Inflammatory macrophage treated with lipopolysaccharide for 4 hours (primary cell): ENCODE data around the gene DEFB108B.
"Not testable (repeated sequence)": the region's sequence is repeated elsewhere in the genome, so short reads cannot be mapped to it uniquely, and the experiment has no call there.

Source experiments
- DNase-seq: peaks from one replicate; pipeline ENCODE4 v3.0.0-alpha.2; 2020

Gene DEFB108B

GRCh38 chr11:71832811-71833210 is at the start of gene DEFB108B:
Gene DEFB108B (plus strand): TSS chr11:71833200. CDS start chr11:71833200, 0 bp downstream.
- DNase-seq: not testable (repeated sequence)

- DNase-seq: peak; percentile 65
Measured at GRCh38 chr11:71786114-71786847, 46.7 kb upstream of the DEFB108B start.

- DNase-seq: peak; percentile 99
Measured at GRCh38 chr11:71786848-71787097, 46.2 kb upstream of the DEFB108B start.

- peak; percentile 95 for DNase-seq
Measured at GRCh38 chr11:71787098-71787823, 45.7 kb upstream of the DEFB108B start.

GRCh38 chr11:71787824-71788454 is 45.1 kb upstream of the DEFB108B start:
- peak; percentile 8 for DNase-seq

GRCh38 chr11:71789444-71790196 is 43.4 kb upstream of the DEFB108B start:
- not testable (repeated sequence) for DNase-seq

- not testable (repeated sequence) for DNase-seq
Measured at GRCh38 chr11:71791111-71791510, 41.9 kb upstream of the DEFB108B start.

GRCh38 chr11:71792621-71793235 is 40.3 kb upstream of the DEFB108B start:
- DNase-seq: peak; percentile 7

GRCh38 chr11:71794386-71795040 is 38.5 kb upstream of the DEFB108B start:
- DNase-seq: not testable (repeated sequence)

GRCh38 chr11:71795236-71795635 is 37.8 kb upstream of the DEFB108B start:
- not testable (repeated sequence) for DNase-seq

GRCh38 chr11:71796016-71796415 is 37.0 kb upstream of the DEFB108B start:
- DNase-seq: not testable (repeated sequence)

- DNase-seq: not testable (repeated sequence)
Measured at GRCh38 chr11:71796781-71797180, 36.2 kb upstream of the DEFB108B start.

GRCh38 chr11:71799556-71800128 is 33.4 kb upstream of the DEFB108B start:
- DNase-seq: not testable (repeated sequence)

- peak; percentile 77 for DNase-seq
Measured at GRCh38 chr11:71800335-71800953, 32.6 kb upstream of the DEFB108B start.

GRCh38 chr11:71801026-71801425 is 32.0 kb upstream of the DEFB108B start:
- not testable (repeated sequence) for DNase-seq

GRCh38 chr11:71802874-71803273 is 30.1 kb upstream of the DEFB108B start:
- not testable (repeated sequence) for DNase-seq

GRCh38 chr11:71804158-71804947 is 28.6 kb upstream of the DEFB108B start:
- DNase-seq: not testable (repeated sequence)

GRCh38 chr11:71812529-71812928 is 20.5 kb upstream of the DEFB108B start:
- not testable (repeated sequence) for DNase-seq

GRCh38 chr11:71813481-71814355 is 19.3 kb upstream of the DEFB108B start:
- DNase-seq: peak; percentile 67
